HepG2 (cell line): Measurements from ENCODE around the gene PCSK1. TPM values are rescaled to one million over a fixed set of nuclear protein-coding genes. Genes with fewer than 3 reads are reported as not detected.

Source experiments
- ATAC-seq: fragments of 200-7000 bp; cut with Tn5 transposase; 3 replicates; pipeline ENCODE4 v1.9.1; 2020; ENCODE audit warnings: mild to moderate bottlenecking, moderate library complexity
- BruUV-seq: library from RNA; stranded (reverse); fragments of 400-500 nt; replicated peaks from 2 replicates; lab custom pipeline; 2021; lab: Mats Ljungman, UMichigan
- CTCF ChIA-PET: fragments of 300-600 bp; formaldehyde crosslinking; extraction: SDS; loops from one replicate; lab custom pipeline; 2021; ENCODE audit warnings: low total read pairs, inconsistent platforms, low intra/inter-chr PET ratio; lab: Yijun Ruan, JAX
- POLR2A ChIA-PET: fragments of 350-600 bp; sonication (Branson Sonifier 250); formaldehyde crosslinking; loops from one replicate; lab custom pipeline; 2020; ENCODE audit warnings: antibody characterized with exemption, inconsistent platforms; lab: Yijun Ruan, JAX
- DNase-seq: peaks from one replicate; pipeline ENCODE4 v3.0.0-alpha.2; 2015; ENCODE audit warnings: low spot score
- FAIRE-seq: peaks from 3 replicates; lab custom pipeline; 2011; peaks lifted over from hg19 to GRCh38; lab: Jason Lieb, UNC
- H2AFZ ChIP-seq: one replicate; pipeline ENCODE4 v1.6.1; 2011; ENCODE audit warnings: low read length, inconsistent platforms
- H3K27ac ChIP-seq: fragments of 300-600 bp; 3 replicates; pipeline ENCODE4 v1.8.0; 2011; ENCODE audit warnings: mixed run types, mild to moderate bottlenecking, mixed read lengths, low read length, inconsistent platforms; ENCODE audit not compliant: insufficient read depth; ENCODE audit errors: extremely low read length
- H3K27me3 ChIP-seq, 2 experiments: fragments of 200-600 bp in 1 of 2; 2 replicates in 1 of 2; 3 replicates in 1 of 2; pipeline versions ENCODE4 v1.6.0 to v1.8.0; 2011; ENCODE audit warnings: low read length in 2 of 2, mild to moderate bottlenecking in 2 of 2, moderate library complexity in 2 of 2, inconsistent platforms in 1 of 2; ENCODE audit not compliant: insufficient read depth in 2 of 2, control insufficient read depth in 1 of 2
- H3K36me3 ChIP-seq, 2 experiments: fragments of 200-600 bp in 1 of 2; replicated peaks in 1 of 2; 2 replicates in 1 of 2; 3 replicates in 1 of 2; pipeline versions ENCODE4 v1.5.1 to v1.8.0; 2011; ENCODE audit warnings: low read length in 2 of 2, inconsistent platforms in 1 of 2; ENCODE audit not compliant: insufficient read depth in 2 of 2, control insufficient read depth in 1 of 2
- H3K4me1 ChIP-seq: 2 replicates; pipeline ENCODE4 v1.5.1; 2012; ENCODE audit warnings: low read length, inconsistent platforms; ENCODE audit not compliant: insufficient read depth
- H3K4me2 ChIP-seq: 2 replicates; pipeline ENCODE4 v1.6.0; 2011; ENCODE audit warnings: low read depth, low read length, inconsistent platforms
- H3K4me3 ChIP-seq, 3 experiments: fragments of 200-600 bp in 1 of 3; sonication (generic), shearing (Covaris generic) in 1 of 3; replicated peaks in 1 of 3; 2 replicates each; pipeline ENCODE4 v1.5.1; 2011 to 2016; ENCODE audit warnings: low read length in 3 of 3, inconsistent platforms in 2 of 3, low read depth in 2 of 3, mild to moderate bottlenecking in 2 of 3, control low read depth in 1 of 3, mixed read lengths in 1 of 3; ENCODE audit not compliant: insufficient read depth in 1 of 3
- H3K79me2 ChIP-seq: one replicate; pipeline ENCODE4 v1.6.1; 2011; ENCODE audit warnings: low read length, inconsistent platforms; ENCODE audit not compliant: insufficient read depth
- H3K9ac ChIP-seq: 2 replicates; pipeline ENCODE4 v1.6.0; 2011; ENCODE audit warnings: mild to moderate bottlenecking, low read depth, low read length, inconsistent platforms; ENCODE audit not compliant: insufficient read depth
- H3K9me3 ChIP-seq: 2 replicates; pipeline ENCODE4 v1.5.1; 2012; ENCODE audit warnings: mild to moderate bottlenecking, low read length
- H4K20me1 ChIP-seq: 2 replicates; pipeline ENCODE4 v1.6.0; 2011; ENCODE audit warnings: inconsistent platforms, mild to moderate bottlenecking, low read length, moderate library complexity; ENCODE audit not compliant: insufficient read depth
- DNMT1 ChIP-seq: sonication (generic); formaldehyde crosslinking; IDR thresholded peaks from 2 replicates; pipeline ENCODE4 v1.5.1; 2020; ENCODE audit warnings: mild to moderate bottlenecking, missing genetic modification reagents
- EZH2 ChIP-seq: conservative IDR thresholded peaks from 2 replicates; pipeline ENCODE4 v1.6.1; 2012; ENCODE audit warnings: mild to moderate bottlenecking, low read depth, low read length, moderate library complexity
- ISX ChIP-seq: sonication (generic); formaldehyde crosslinking; conservative IDR thresholded peaks from 2 replicates; pipeline ENCODE4 v1.5.0; 2020; ENCODE audit warnings: missing genetic modification reagents
- JARID2 ChIP-seq: sonication (generic); formaldehyde crosslinking; IDR thresholded peaks from 2 replicates; pipeline ENCODE4 v1.8.1; 2023; ENCODE audit warnings: missing genetic modification reagents, inconsistent platforms; ENCODE audit not compliant: insufficient replicate concordance
- NONO ChIP-seq, 2 experiments: fragments of 450-650 bp in 1 of 2; sonication (generic) in 1 of 2; formaldehyde crosslinking in 1 of 2; IDR thresholded peaks in 1 of 2; conservative IDR thresholded peaks in 1 of 2; 2 replicates each; pipeline versions ENCODE4 v1.6.1 to v1.8.0; 2017 to 2022; ENCODE audit warnings: mild to moderate bottlenecking in 1 of 2, missing genetic modification reagents in 1 of 2, moderate library complexity in 1 of 2
- TARDBP ChIP-seq: sonication (generic); formaldehyde crosslinking; IDR thresholded peaks from 2 replicates; pipeline ENCODE4 v1.8.0; 2022; ENCODE audit warnings: mild to moderate bottlenecking, missing genetic modification reagents
- ZNF274 ChIP-seq: sonication (generic); formaldehyde crosslinking; IDR thresholded peaks from 2 replicates; pipeline ENCODE4 v1.5.1; 2020; ENCODE audit warnings: mild to moderate bottlenecking, missing genetic modification reagents
- ZNF512 ChIP-seq: sonication (generic); formaldehyde crosslinking; IDR thresholded peaks from 2 replicates; pipeline ENCODE4 v1.4.0; 2020; ENCODE audit warnings: mild to moderate bottlenecking, missing genetic modification reagents
- ZSCAN12 ChIP-seq: sonication (generic); formaldehyde crosslinking; IDR thresholded peaks from 2 replicates; pipeline ENCODE4 v1.9.0; 2021; ENCODE audit warnings: mild to moderate bottlenecking, missing genetic modification reagents
- WGBS: methylation state at CpG from one replicate; pipeline ENCODE4 v1.1.6; 2017; ENCODE audit warnings: low lambda C conversion rate; 5-methylcytosine and 5-hydroxymethylcytosine counted together
- in situ Hi-C: cut with HindIII; loops from 2 replicates; pipeline ENCODE4 v1.10.0; 2017; ENCODE audit warnings: low pct_unique_long_range_greater_than_20kb; ENCODE audit not compliant: extremely low pct_ligation_motif_present
- intact Hi-C: fragments of 100-400 bp; cut with micrococcal nuclease; formaldehyde crosslinking; loops from one replicate; pipeline ENCODE4 v1.10.0; 2022; ENCODE audit not compliant: unreplicated experiment
- polyA plus RNA-seq, 8 experiments: library from polyadenylated mRNA; depleted of rRNA in 3 of 8; stranded (reverse) in 7 of 8; unstranded in 1 of 8; fragments of >200 nt; fragmentation: Illumina TruSeq in 4 of 8; extraction: Trizol in 4 of 8; gene quantifications; 2 replicates each; pipeline versions ENCODE4 v1.2.1 to v1.2.3, GENCODE V29; 2011 to 2016; ENCODE audit warnings: low read depth in 4 of 8, missing spikeins in 1 of 8, mixed read lengths in 1 of 8; ENCODE audit not compliant: insufficient read depth in 1 of 8
- total RNA-seq, 5 experiments: library from RNA; depleted of rRNA; stranded (reverse); fragments of >200 nt; fragmentation: Illumina TruSeq; extraction: Trizol; gene quantifications; 2 replicates each; pipeline ENCODE4 v1.2.3, GENCODE V29; 2016; ENCODE audit warnings: low read depth in 1 of 5

Gene PCSK1
- total and polyA plus RNA-seq, 2 of the 13 experiments (the other 11 are each of a cell fraction or from before 2014, with no cell fraction given) = not detected

- FAIRE-seq = no peak
These were observed 7.1 kb upstream of the PCSK1 start for GRCh38 chr5:96440185-96440538.

More at GRCh38 chr5:96440185-96440538, 7.1 kb upstream of the PCSK1 start:
- H3K4me3 ChIP-seq = no peak overlapping the region
- in situ Hi-C loops = no loop called here
- H4K20me1 ChIP-seq = no peaks in the 10 kb centered on the region
- no peaks in the 10 kb centered on the region for H3K27me3 ChIP-seq
- H2AFZ ChIP-seq = no peak overlapping the region
- H3K4me2 ChIP-seq = no peak overlapping the region
- no peak overlapping the region for H3K9ac ChIP-seq
- no peaks in the 10 kb centered on the region for H3K79me2 ChIP-seq
- H3K27ac ChIP-seq = no peak overlapping the region
- no peaks in the 10 kb centered on the region for H3K9me3 ChIP-seq
- H3K4me1 ChIP-seq = no peaks in the 10 kb centered on the region
- BruUV-seq = no TSS peak
- H3K36me3 ChIP-seq = no peaks in the 10 kb centered on the region
- CTCF ChIA-PET = no interaction called here
- TF ChIP-seq EZH2 = no peak
- no peak for TF ChIP-seq ZNF512 (CRISPR knock-in tag)
- no peak for TF ChIP-seq ZSCAN12 (CRISPR knock-in tag)
- no peak for TF ChIP-seq DNMT1 (CRISPR knock-in tag)
- no peak for TF ChIP-seq JARID2 (CRISPR knock-in tag)
- no peak for TF ChIP-seq ZNF274 (CRISPR knock-in tag)
- TF ChIP-seq ISX (CRISPR knock-in tag) = no peak
- no peak for TF ChIP-seq TARDBP (CRISPR knock-in tag)
- TF ChIP-seq NONO (IDR thresholded peaks at IDR 0.05) = no peak
- TF ChIP-seq NONO (CRISPR knock-in tag; conservative IDR thresholded peaks at IDR 0.05) = no peak
- TF ChIP-seq, all 625 proteins: peak for 0
- intact Hi-C loops = no loop called here
- DNase-seq (no peak), ATAC-seq (no peak)
- POLR2A ChIA-PET = no interaction called here
- 12% methylated on average over 2 of the region's 2 CpGs for WGBS
